ENCODE data around the gene SOD1. TPM values are rescaled to one million over a fixed set of nuclear protein-coding genes. Genes with fewer than 3 reads are reported as not detected.

Gene SOD1
- total RNA-seq, 1 experiment from 2014 or later, result 352 TPM

DNA sequence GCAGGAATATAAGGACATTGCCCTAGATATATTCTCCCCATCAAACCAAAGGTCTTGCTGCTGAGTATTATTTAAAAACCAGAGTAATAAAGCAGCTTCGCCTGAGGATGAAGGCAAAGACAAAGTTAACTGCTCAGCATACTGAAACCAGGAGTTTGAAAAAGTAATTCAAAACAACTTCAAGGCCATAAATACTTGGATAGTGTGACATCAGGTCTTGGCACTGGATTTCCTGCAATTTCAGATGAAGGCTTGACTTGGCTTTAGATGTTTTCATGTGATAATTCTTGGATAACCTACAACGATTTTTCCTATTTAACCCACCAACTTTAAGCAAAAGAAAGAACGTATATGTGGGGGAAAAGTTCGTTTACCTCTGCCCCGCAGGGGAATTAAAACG, 10.6 kb downstream of the SOD1 start:
- Histone ChIP-seq H3K9me3 (no peaks in the 10 kb centered on the region), H3K36me3 (peaks cover 55% of the 10 kb centered on the region), H3K27me3 (no peaks in the 10 kb centered on the region), H3K4me3 (no peak overlapping the region)
- DNase-seq, result no peak

DNA sequence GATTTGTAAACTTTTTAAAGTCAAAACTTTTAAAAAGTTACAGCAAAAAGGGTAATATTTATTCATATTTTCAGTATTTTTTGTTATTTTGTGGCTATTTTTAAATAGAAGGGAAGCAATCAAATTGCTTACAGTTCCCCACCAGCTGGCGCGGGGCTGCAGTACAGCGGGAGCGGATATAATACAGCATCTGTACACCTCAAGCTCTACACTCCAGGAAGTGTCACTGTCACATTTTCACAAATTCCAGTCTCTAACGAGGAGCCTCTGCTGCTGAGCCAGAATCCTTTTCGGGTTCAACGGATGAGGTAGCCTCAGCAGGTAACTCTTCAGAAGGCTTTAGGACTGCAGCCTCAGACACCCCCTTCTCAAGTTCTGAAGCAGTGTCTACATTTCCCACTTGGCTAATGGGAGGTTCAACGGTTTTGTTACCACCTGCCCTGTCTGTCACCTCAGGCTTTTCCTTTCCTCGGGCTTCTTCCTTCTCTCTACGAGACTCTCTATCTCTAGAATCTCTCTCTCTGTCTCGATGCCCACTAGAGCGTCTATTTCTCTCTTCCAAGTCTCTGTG, 11.7 kb downstream of the SOD1 start:
- no peak for DNase-seq
- no peak overlapping the region for H3K4me3 ChIP-seq
- no peaks in the 10 kb centered on the region for H3K27me3 ChIP-seq
- H3K9me3 ChIP-seq, result no peaks in the 10 kb centered on the region
- peaks cover 48% of the 10 kb centered on the region for H3K36me3 ChIP-seq

DNA sequence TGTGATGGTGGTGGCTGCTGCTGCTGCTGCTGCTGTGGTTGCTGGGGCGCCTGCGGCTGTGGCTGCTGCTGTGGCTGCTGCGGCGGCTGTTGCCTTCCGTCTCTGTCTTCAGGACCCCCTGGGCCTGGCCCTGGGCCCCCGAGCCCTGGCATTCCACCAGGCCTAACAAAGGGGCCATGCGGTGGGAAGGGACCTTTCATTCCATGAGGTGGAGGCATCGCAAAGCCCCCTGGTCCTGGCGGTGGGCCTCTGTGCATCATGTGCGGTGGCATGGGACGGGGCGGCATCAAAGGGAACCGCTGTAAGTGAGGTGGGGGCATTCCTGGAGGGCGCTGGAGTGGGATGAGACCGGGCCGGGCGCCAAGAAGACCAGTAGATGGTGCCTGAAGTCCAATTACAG, 12.4 kb downstream of the SOD1 start:
- no peak for DNase-seq
- Histone ChIP-seq H3K4me3 (no peak overlapping the region), H3K9me3 (no peaks in the 10 kb centered on the region), H3K36me3 (peaks cover 41% of the 10 kb centered on the region), H3K27me3 (no peaks in the 10 kb centered on the region)

DNA sequence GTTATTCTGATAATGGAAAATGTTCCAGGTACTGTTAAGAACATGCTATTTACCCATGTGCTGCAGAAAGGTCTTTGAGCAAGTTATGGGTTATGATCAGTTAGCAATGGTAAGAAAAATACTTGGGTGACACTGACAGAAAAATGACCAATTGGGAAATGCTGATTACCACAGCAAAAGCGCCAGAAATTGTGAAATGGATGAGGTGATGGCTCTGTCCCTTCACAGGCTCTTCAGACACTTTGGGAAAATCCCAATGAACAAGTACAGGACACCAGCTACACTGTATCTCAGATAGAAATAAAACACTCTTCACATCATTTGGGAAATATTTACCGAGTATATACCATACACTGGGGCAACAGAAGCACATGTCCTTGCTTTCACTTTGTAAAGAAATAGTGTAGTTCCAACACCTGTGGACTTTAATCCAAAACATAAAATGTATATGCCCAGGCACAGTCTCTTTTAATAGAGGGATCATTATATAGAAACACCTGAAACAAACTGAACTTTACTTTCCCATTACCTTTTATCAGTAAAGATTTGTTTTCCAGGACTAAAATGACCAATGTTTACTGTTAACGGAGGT, 13.9 kb downstream of the SOD1 start:
- Histone ChIP-seq H3K36me3 (peaks cover 34% of the 10 kb centered on the region), H3K4me3 (no peak overlapping the region), H3K27me3 (no peaks in the 10 kb centered on the region), H3K9me3 (no peaks in the 10 kb centered on the region)
- no peak for DNase-seq

DNA sequence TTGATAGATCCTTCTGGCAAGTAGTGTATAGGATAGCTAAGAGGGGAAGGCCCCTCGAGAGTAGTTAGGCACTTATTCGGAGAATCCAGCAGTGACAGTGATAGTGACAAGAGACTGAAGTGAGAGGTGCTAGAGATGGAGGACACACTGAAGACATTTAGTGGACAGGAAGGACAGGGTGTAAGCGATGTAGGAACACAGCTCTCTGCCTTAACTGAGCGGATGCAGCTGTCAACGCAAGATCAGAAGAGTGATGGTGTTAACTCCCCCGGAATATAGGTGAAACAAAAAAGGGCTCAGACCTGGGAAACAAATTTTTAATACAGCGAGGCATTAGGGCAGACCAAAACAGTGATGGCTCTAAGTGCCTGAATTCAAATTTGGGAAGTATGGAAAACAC, 15.8 kb downstream of the SOD1 start:
- H3K4me3 ChIP-seq, result no peak overlapping the region
- DNase-seq, result no peak
- no peaks in the 10 kb centered on the region for H3K9me3 ChIP-seq
- H3K27me3 ChIP-seq, result no peaks in the 10 kb centered on the region
- H3K36me3 ChIP-seq, result peaks cover 33% of the 10 kb centered on the region

DNA sequence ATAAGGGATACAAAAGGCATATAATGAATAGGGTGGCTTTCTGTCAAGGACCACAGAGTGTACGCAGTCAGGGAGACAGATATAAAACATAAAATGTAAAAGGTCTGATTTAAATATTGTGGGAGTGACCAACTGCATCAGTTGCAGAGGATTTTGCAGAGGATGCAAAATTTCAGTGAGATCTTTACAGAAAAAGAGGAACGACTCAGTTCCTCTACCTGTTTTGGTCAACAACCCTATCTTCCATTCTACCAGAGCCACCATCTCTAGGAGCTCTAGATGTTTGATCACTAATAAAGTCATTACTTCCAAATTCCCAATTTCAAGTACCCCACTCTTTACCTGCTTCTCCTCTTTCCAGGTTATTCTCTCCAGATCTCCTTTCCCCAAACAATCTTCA, 16.5 kb downstream of the SOD1 start:
- Histone ChIP-seq H3K9me3 (no peaks in the 10 kb centered on the region), H3K27me3 (no peaks in the 10 kb centered on the region), H3K36me3 (peaks cover 33% of the 10 kb centered on the region), H3K4me3 (no peak overlapping the region)
- DNase-seq, result no peak

DNA sequence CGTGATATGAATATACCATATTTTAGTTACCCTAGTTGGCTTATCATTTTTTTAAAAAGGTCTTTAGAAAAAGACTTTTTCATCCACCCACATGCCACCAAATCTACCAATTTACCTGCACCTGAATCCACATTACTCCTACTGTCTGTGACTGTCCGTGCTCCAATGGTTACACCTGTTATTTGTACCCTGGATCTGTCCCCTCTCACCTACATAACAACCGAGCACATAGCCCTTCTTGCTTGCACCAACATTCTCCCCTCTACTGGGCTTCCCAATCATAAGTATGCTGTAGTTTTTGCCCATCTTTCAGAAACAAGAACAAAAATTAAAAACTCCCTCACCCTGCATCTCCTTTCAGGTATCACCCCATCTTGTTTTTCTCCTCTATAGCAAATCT, 17.6 kb downstream of the SOD1 start:
- H3K9me3 ChIP-seq, result no peaks in the 10 kb centered on the region
- peaks cover 43% of the 10 kb centered on the region for H3K36me3 ChIP-seq
- DNase-seq, result no peak
- H3K4me3 ChIP-seq, result no peak overlapping the region
- no peaks in the 10 kb centered on the region for H3K27me3 ChIP-seq

DNA sequence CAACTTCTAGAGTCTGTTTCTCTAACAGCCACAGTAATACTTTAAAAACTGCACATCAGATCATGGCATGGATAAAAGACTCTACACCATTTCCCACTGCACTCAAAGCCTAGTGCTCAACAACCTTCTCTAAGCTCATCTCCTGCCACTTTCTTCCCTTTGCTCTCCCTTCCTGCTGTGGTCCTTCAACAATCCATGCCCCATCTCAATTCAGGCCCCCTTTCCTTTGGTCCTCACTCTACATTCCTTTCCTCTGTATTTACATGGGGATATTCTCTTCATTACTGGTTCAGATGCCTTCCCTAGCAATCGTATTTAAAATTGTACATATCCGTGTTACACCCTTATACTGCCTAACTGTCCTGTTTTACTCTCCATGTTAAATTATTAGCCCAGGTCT, 19.0 kb downstream of the SOD1 start:
- no peak for DNase-seq
- peaks cover 53% of the 10 kb centered on the region for H3K36me3 ChIP-seq
- H3K9me3 ChIP-seq, result no peaks in the 10 kb centered on the region
- H3K27me3 ChIP-seq, result no peaks in the 10 kb centered on the region
- no peak overlapping the region for H3K4me3 ChIP-seq

DNA sequence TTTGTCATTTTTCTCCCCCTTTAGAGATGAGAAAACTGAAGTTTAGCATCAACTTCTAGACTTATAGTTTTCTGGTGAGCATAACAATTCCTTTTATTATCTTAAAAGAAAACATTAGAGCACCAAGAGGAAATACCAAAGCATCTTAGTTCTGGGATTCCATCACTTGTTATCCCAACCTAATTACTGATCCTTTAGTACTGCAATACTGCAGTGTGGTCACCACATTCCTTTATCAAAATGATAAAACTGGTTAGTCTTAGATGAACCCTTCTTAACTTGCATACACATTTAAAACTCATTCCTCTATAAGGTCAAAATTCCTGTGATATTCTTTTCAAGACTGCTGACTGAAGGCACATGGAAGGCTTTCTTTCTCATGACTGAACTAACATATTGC, 23.1 kb downstream of the SOD1 start:
- H3K4me3 ChIP-seq, result no peak overlapping the region
- H3K9me3 ChIP-seq, result no peaks in the 10 kb centered on the region
- no peak for DNase-seq
- H3K36me3 ChIP-seq, result peaks cover 84% of the 10 kb centered on the region
- H3K27me3 ChIP-seq, result no peaks in the 10 kb centered on the region

DNA sequence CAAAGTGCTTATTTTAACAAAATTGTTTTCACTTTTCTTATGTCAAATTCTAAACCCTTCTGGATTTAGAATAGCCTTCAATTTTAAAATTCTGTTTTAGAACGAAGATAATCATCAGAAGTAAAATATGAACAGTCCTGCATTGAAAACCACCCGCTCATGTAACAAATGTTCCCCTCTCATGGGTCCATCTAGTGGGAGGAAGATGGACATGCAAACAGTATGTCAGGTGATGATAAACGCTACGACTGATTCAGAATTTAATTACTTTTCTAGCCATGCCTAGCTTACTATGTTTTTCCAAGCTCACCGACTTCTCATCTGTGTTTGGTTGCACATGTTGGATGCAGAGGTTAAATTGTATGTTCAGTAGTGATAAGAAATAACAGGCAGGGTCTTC, 23.5 kb downstream of the SOD1 start:
- DNase-seq, result no peak
- Histone ChIP-seq H3K36me3 (peaks cover 83% of the 10 kb centered on the region), H3K9me3 (no peaks in the 10 kb centered on the region), H3K4me3 (no peak overlapping the region), H3K27me3 (no peaks in the 10 kb centered on the region)

DNA sequence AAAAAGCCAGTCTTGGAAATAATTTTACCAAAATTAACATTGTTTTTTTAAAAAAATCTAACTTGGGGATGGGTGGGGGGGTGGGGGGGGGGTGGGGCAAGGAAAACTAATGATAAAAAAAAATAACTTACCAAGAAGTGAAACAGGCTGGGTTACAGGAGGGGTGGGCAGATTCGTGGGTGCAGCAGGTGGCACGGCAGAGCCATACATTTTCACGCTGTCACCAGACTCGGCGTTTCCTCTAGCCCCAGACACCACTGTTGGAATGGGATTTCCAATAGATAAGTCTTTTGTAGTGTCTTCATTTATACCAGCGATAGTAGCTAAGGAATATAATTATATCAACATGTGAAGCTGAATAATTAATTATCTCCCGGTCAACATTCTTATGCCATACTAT, 25.4 kb downstream of the SOD1 start:
- Histone ChIP-seq H3K36me3 (peaks cover 86% of the 10 kb centered on the region), H3K27me3 (no peaks in the 10 kb centered on the region), H3K4me3 (no peak overlapping the region), H3K9me3 (no peaks in the 10 kb centered on the region)
- DNase-seq, result no peak

DNA sequence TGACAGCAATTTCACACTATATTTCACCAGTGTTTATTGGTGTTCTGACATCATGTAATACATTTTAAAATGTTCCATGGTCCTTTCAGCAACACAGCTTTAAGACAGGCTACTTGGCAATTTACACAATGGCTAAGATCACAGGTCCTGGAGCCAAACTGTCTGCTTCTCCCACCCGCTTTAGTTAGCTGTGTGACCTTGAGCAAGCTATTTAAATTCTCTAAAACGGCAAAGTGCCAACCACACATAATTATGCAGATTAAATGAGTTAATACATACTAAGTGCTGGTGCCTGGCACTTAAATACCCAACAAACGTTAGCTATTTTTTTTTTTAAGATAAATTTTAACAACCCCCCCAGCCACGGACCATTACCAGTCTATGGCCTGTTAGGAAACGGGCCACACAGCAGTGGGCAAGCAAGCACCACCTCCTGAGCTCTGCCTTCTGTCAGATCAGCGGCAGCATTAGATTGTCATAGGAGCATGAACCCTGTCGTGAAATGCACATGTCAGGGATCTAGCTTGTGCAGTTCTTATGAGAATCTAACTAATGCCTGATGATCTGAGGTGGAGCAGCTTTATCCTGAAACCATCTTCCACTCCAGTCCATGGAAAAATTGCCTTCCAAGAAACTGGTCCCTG, 26.9 kb downstream of the SOD1 start:
- H3K36me3 ChIP-seq, result peaks cover 88% of the 10 kb centered on the region
- no peaks in the 10 kb centered on the region for H3K9me3 ChIP-seq
- no peak overlapping the region for H3K4me3 ChIP-seq
- no peaks in the 10 kb centered on the region for H3K27me3 ChIP-seq
- DNase-seq, result no peak

DNA sequence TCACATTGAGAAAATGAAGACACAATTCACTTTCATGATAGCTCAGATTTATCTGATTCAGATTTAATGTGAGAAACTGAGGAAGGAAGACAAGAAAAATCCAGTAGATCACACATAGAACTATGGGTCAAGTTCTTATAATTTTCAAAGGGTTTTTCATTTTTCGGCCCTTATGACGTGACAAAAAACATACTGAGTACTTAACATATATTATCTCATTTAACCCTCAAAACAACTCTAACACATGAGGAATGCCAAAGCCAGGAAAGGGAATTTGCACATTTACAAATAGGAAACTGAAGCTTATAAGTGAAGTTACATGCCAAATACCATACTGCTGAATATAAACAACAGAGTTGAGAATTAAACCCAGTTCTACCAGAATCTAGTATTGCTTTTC, 27.6 kb downstream of the SOD1 start:
- no peaks in the 10 kb centered on the region for H3K27me3 ChIP-seq
- peaks cover 88% of the 10 kb centered on the region for H3K36me3 ChIP-seq
- no peaks in the 10 kb centered on the region for H3K9me3 ChIP-seq
- DNase-seq, result no peak
- H3K4me3 ChIP-seq, result no peak overlapping the region

DNA sequence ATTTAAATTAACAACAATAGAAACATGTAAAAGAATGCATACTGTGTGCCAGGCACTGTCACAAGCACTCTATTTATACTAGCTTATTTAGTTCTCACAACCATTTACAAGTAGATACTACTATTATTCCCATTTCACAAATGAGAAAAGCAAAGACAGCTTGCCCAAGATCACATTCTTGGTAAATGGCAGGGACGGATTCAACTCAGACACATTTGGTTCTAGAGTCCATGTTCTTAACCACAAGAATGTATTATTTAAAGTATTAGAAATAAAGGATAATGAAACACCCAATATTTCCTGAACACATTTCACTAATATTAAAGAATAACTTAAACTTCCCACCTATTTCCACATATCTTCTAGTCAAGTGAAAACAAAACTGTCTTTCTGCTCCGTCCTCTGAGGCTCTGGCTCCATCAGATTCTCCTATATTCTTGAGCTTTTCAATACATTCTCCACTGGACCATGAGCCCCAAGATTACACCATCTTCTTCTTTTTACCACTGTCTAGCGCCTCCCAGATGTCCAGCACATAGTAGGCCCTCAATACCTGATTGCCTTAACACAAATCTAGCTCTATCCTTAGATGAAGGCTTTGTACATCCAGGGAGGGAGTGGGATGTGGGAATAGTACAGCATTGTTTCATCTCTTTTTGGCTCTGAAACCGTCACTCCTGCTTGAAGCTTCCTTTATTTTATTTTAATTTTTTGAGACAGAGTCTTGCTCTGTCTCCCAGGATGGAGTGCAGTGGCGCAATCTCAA, 29.3 kb downstream of the SOD1 start:
- no peak overlapping the region for H3K4me3 ChIP-seq
- H3K9me3 ChIP-seq, result no peaks in the 10 kb centered on the region
- no peaks in the 10 kb centered on the region for H3K27me3 ChIP-seq
- H3K36me3 ChIP-seq, result peaks cover 88% of the 10 kb centered on the region
- no peak for DNase-seq

DNA sequence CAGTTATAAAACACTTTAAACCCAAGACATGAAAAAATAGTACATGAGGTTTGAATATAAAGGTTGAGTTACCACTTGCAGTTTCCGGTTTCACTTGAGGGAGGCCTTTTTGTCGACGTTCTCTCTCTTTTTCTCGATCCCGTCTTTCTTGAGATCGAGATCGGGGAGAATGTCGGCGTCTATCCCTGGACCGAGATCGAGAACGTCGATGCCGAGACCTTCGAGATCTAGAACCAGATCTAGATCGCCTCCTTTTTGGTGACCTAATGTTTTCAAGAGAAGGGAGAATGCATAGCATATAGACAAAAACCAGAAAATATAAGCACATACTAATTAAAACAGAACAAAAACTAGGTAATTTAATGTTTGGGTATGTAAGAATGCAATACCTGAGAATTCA, 33.7 kb downstream of the SOD1 start:
- H3K27me3 ChIP-seq, result no peaks in the 10 kb centered on the region
- no peaks in the 10 kb centered on the region for H3K9me3 ChIP-seq
- H3K36me3 ChIP-seq, result peaks cover 92% of the 10 kb centered on the region
- DNase-seq, result no peak
- H3K4me3 ChIP-seq, result no peak overlapping the region

DNA sequence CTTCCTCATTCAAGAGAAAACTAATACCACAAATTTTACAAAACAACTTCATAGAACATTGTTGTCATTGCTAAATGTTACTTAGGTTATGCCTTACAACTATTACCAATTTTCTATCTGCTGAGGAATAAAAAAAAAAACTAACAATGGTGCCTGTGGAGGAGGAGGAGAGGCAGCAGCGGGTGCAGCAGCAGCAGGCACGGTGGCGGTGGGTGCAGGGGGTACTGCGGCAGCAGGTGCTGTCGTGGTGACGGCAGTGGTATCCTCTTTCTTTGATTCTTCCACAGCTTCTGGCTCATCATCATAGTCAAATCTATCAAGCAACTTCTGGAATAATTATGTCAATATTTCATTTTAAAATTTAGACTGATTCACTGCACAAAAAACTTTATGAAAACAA, 36.9 kb downstream of the SOD1 start:
- H3K4me3 ChIP-seq, result no peak overlapping the region
- no peaks in the 10 kb centered on the region for H3K9me3 ChIP-seq
- DNase-seq, result no peak
- peaks cover 90% of the 10 kb centered on the region for H3K36me3 ChIP-seq
- no peaks in the 10 kb centered on the region for H3K27me3 ChIP-seq

DNA sequence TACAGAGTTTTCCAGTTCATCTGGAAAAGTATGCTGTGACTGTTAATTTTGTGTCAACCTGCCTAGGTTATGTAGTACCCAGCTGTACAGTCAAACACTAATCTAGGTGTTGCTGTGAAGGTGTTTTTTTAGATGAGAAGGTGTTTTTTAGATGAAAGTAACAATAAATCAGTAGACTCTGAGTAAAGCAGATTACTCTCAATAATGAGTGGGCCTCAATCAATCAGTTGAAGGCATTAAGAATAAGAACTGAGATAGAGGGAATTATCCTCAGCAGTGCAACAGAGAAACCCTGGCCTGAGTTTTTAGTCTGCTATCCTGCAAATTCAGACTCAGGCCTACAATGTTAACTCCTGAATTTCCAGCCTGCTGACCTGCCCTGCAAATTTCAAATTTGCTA, 39.0 kb downstream of the SOD1 start:
- Histone ChIP-seq H3K36me3 (peaks cover 85% of the 10 kb centered on the region), H3K9me3 (no peaks in the 10 kb centered on the region), H3K27me3 (no peaks in the 10 kb centered on the region), H3K4me3 (no peak overlapping the region)
- no peak for DNase-seq

DNA sequence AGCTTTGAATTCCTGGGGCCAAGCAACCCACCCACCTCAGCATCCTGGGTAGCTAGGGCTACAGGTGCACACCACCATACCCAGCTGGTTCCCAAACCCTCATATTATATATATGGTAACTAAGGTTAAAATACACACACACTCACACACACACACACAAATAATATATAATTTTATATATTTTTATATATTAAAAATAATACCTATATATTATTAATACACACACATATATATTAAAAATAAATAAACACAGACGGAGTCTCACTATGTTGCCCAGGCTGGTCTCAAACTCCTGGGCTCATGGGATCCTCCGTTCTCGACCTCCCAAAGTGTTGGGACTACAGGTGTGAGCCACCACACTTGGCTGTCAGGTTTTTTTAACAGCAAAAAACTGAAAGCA, 40.5 kb downstream of the SOD1 start:
- H3K36me3 ChIP-seq, result peaks cover 72% of the 10 kb centered on the region
- no peak overlapping the region for H3K4me3 ChIP-seq
- H3K27me3 ChIP-seq, result no peaks in the 10 kb centered on the region
- no peak for DNase-seq
- no peaks in the 10 kb centered on the region for H3K9me3 ChIP-seq

All from MG63 (cell line).